CD1c-positive myeloid dendritic cell (primary cell): ENCODE results near the gene ZKSCAN1.

ENCODE experiments used
- DNase-seq: peaks from one replicate; pipeline ENCODE4 v3.0.0-alpha.2; 2016; ENCODE audit errors: extremely low spot score

ZKSCAN1 gene

GRCh38 chr7:100038326-100038725, 22.9 kb downstream of the ZKSCAN1 start:
- no peak for DNase-seq

DNA sequence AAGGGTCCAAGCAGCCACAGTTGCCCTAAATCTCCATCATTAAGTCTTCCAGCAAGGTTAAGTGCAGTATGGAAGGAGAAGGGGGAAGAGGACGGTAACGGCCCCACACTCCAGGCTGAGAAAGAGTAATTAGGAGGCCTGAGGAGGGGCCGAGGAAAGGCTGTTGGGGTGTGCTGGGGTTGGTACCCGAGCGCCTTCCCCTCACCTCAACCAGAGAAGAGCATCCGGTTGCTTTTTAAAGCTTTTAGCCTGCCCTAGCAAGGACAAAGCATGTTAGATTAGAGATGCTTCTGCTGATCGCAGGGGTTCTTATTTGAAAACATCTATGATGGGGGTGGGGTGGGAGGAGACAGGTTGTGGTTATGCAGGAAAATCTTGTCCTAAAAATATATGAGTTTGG, 25.2 kb downstream of the ZKSCAN1 start:
- no peak for DNase-seq

DNA sequence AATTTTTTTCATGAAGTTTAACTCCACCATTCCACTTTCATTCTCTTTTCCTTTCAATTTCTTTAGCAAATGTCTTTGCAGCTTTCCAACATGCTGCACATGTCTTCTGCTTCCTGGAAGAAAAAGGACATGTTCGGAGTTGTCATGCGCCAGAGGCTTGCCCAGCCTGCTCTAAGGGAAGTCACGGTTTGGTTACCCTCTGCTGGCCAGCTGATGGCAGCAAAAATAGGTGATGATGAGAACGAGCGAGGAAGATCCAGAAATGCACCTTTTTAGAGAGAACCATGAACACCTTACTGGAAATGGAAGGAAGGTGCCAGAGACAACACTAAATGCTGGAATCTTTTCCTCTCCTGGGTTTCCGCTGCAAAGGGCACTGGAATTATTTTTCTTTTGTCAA, 29.3 kb downstream of the ZKSCAN1 start:
- peak; percentile 23 for DNase-seq

DNA sequence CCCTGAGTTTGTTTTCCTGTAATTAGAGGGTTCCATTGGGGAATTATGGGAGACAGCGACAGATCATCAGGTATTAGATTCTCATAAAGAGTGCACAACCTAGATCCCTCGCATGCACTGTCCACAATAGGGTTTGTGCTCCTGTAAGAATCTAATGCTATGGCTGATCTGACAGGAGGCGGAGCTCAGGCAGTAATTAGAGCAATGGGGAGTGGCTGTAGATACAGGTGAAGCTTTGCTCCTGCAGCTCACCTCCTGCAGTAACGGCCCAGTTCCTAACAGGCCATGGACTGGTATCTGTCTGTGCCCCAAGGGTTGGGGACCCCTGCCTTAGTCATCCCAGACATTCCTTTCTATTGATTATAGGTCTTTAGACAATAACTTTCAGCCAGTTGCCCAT, 33.3 kb downstream of the ZKSCAN1 start:
- no peak for DNase-seq

DNA sequence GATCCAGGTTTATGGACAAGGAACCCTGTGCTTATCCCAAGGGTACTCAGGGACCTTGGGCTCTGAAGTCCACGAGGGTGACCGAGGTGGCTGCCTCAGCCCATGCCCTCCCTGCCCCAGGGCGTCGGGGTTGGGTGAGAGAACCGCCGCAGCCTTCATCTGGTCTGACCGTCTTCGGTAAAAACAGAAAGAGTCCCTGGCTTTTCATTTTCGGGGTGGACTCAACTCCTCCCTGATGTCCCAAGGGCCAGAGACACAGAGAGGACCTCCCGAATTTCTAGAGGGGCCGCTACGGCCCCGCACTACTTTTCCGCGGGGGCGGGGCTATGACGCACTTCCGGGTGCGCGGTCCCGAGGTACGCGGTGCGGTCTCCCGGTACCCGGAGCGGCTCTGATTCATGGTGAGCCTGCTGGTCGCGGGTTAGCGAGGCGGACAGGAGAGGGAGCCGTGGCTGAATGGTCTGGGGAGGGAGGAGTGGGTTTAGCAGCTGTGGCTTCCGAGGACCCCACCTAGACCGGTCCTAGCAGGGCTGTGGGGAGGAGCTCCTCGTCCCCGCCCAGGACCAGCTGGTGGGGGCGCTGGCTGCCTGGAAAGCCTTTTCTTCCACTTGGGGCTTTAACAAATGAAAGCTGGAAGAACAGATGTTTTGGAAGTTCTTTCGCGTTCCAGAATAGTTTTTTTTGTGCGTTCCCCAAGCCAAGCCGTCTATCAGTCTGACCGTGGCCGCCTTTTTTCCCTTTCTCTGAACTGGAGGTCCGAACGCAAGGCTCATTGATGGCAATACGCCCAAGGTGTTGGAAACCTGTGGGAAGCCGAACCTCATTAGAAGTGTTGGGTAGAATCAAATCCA, 34.3 kb downstream of the ZKSCAN1 start, which contains the start of gene ZSCAN21:
Gene ZSCAN21, plus strand, starts transcription at position 334 of the 851 bp plus-strand sequence. CDS start 7,233 bp downstream, outside the sequence.
- DNase-seq, result peak; percentile 87

- DNase-seq, result no peak
Measured at GRCh38 chr7:100051611-100052010, 36.2 kb downstream of the ZKSCAN1 start.

GRCh38 chr7:100053215-100053614, 37.8 kb downstream of the ZKSCAN1 start:
- DNase-seq, result peak; percentile 52

DNA sequence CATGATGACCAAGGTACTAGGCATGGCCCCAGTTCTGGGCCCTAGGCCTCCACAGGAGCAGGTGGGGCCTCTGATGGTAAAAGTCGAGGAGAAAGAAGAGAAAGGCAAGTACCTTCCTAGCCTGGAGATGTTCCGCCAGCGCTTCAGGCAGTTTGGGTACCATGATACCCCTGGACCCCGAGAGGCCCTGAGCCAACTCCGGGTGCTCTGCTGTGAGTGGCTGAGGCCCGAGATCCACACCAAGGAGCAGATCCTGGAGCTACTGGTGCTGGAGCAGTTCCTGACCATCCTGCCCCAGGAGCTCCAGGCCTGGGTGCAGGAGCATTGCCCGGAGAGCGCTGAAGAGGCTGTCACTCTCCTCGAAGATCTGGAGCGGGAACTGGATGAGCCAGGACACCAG, 41.6 kb downstream of the ZKSCAN1 start:
- no peak for DNase-seq

DNA sequence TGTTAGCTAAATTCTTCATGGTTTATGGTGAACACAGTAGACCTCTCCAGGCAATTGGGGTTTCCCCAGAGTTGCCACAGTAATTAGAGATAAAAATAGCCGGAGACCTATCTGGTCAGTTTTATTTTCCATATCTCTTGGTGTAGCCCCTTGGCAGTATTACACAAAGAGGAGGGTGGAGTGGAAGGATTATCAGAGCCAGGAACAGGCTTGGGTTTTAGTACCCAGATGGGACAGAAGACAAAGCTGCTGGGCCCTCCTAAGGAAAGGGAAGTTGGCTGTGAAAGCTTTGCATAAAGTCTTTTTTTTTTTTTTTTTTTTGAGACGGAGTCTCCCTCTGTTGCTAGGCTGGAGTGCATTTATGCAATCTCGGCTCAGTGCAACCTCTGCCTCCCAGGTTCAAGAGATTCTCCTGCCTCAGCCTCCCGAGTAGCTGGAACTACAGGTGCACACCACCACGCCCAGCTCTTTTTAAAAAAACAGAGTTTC, 43.9 kb downstream of the ZKSCAN1 start:
- no peak for DNase-seq

- no peak for DNase-seq
Measured at GRCh38 chr7:100061518-100062193, 46.3 kb downstream of the ZKSCAN1 start.

GRCh38 chr7:100063376-100063775, 48.0 kb downstream of the ZKSCAN1 start:
- DNase-seq, result no peak

- DNase-seq, result no peak
Measured at GRCh38 chr7:100064162-100064561, 48.8 kb downstream of the ZKSCAN1 start.

- no peak for DNase-seq
Measured at GRCh38 chr7:100065452-100066186, 50.2 kb downstream of the ZKSCAN1 start.

DNA sequence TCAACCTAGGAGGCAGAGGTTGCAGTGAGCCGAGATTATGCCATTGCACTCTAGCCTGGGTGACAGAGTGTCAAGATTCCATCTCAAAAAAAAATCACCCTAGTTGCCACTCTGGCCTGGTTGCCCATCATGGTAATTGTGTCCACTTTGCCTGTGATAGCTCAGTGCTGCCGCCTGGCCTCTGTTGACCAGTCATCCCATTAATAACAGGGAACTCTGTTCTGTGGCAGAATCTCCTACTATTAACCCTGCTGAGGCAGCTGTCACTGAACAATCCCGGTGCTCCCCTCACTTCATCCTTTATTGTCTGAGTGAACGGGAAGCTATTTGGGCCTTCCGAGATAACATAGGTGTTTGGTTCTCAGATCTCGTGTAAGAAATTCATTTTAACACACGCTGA, 51.6 kb downstream of the ZKSCAN1 start:
- DNase-seq, result no peak

GRCh38 chr7:100069991-100070390, 54.6 kb downstream of the ZKSCAN1 start:
- DNase-seq, result no peak

DNA sequence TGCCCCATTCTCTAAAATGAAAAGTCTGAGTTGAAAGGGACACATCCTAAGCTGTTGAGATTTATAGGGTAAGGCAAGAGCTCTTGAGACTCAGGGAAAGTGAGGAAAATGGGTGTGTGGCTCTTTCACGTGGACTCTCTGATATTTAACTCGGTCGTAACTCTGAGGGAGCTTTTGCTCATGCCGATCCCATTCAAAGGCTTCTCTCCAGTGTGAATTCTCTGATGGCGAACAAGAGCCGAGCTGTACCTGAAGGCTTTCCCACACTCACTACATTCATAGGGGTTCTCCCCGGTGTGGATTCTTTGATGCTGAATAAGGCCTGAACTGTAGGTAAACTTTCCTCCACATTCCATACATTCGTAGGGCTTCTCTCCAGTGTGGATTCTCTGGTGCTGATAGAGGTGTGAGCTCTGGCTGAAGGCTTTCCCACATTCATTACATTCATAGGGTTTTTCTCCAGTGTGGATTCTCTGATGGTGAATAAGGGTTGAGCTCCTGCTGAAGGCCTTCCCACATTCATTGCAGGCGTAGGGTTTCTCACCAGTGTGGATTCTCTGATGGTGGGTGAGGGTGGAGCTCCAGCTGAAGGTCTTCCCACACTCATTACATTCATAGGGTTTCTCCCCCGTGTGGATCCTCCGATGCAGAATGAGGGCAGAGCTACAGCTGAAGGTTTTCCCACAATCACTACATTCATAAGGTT, 55.8 kb downstream of the ZKSCAN1 start:
- no peak for DNase-seq

GRCh38 chr7:100072462-100072861, 57.1 kb downstream of the ZKSCAN1 start:
- no peak for DNase-seq

DNA sequence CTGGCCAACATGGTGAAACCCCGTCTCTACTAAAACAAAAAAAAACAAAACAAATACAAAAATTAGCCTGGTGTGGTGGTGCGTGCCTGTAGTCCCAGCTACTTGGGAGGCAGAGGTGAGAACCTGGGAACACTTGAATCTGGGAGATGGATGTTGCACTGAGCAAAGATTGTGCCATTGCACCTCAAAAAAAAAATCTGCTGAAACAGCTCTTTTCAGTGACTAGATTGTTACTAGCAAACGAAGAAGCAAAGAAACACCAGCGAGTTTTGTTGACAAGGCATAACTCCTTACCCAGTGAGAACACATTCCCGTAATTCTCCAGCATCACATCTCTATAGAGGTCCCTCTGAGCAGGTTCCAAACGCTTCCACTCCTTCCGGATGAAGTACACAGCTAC, 59.4 kb downstream of the ZKSCAN1 start:
- DNase-seq, result no peak

GRCh38 chr7:100075418-100075817, 60.0 kb downstream of the ZKSCAN1 start:
- no peak for DNase-seq

GRCh38 chr7:100077205-100077604, 61.8 kb downstream of the ZKSCAN1 start:
- DNase-seq, result no peak

GRCh38 chr7:100079024-100079560, 63.7 kb downstream of the ZKSCAN1 start:
- DNase-seq, result no peak
